BJ (cell line): ENCODE results near the gene AFF3. TPM values are rescaled to one million over a fixed set of nuclear protein-coding genes. Genes with fewer than 3 reads are reported as not detected.

Experiments
- CTCF ChIA-PET: fragments of 350-600 bp; formaldehyde crosslinking; extraction: SDS; loops from one replicate; lab custom pipeline; 2021; ENCODE audit warnings: antibody characterized with exemption, inconsistent platforms; lab: Yijun Ruan, JAX
- POLR2A ChIA-PET: fragments of 300-600 bp; sonication (Branson Sonifier 250); formaldehyde crosslinking; extraction: SDS; loops from one replicate; lab custom pipeline; 2021; ENCODE audit warnings: antibody characterized with exemption; lab: Charles Lee
- DNase-seq: peaks from one replicate; pipeline ENCODE4 v3.0.0-alpha.2; 2011; ENCODE audit warnings: low read depth
- H3K27me3 ChIP-seq: 2 replicates; pipeline ENCODE4 v1.6.0; 2011; ENCODE audit warnings: low read length; ENCODE audit not compliant: control insufficient read depth, insufficient read depth
- H3K36me3 ChIP-seq: 2 replicates; pipeline ENCODE4 v1.5.1; 2011; ENCODE audit warnings: low read length; ENCODE audit not compliant: control insufficient read depth, insufficient read depth
- H3K4me3 ChIP-seq: 2 replicates; pipeline ENCODE4 v1.5.1; 2011; ENCODE audit warnings: low read depth, mild to moderate bottlenecking, control low read depth, low read length
- CTCF ChIP-seq: IDR thresholded peaks from 2 replicates; pipeline ENCODE4 v1.5.1; 2011; ENCODE audit warnings: low read depth, mild to moderate bottlenecking, control low read depth, inconsistent platforms, low read length, moderate library complexity; ENCODE audit not compliant: insufficient read depth
- polyA plus RNA-seq: library from polyadenylated mRNA; depleted of rRNA; stranded (reverse); fragments of >200 nt; gene quantifications from 2 replicates; pipeline ENCODE4 v1.2.3, GENCODE V29; 2011

The AFF3 gene
- polyA plus RNA-seq, 1 experiment, result 11.5 TPM

DNA sequence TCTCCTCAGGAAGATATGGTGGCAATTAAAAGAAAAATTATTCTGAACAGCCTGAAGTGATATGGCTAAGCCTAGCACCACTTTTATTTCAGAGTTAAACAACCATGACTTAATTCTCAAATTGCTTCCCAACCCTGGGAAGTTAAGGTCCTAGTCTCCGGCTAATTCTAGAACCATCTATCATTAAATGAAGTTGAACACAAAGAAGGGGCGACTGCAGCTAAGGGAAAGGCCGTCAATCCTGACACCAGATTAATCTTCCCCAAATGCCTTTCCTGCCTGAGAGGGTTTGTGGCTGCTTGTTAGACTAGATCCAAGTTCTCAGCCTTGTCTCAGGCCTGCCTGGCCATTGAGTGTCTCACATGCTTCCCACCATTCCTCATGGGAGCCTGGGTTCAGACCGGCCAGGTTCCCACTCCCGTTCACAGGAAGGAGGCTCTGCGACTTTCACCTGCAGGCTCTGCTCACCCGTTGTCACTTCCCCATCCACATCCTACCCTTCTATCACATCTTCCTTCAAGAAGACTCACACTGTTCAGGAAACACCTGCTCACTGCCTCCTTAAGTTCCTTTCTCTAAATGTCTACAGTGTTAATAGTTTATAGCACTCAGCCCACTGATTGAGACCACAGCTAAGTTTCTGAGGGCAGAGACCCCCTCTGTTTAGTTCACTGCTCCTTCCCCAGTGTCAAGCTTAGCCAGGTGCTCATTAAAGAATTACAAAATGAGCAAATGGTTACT, 369.6 kb downstream of the AFF3 start:
- no peak for TF ChIP-seq CTCF
- Histone ChIP-seq H3K4me3 (no peak overlapping the region), H3K36me3 (no peaks in the 10 kb centered on the region), H3K27me3 (no peaks in the 10 kb centered on the region)
- CTCF ChIA-PET, result interaction anchor here (0.6 kb wide), 1 partner anchor 14 kb away, joined by 7 read pairs; no protein-coding TSS in a partner anchor
- POLR2A ChIA-PET, result no interaction called here
- no peak for DNase-seq

DNA sequence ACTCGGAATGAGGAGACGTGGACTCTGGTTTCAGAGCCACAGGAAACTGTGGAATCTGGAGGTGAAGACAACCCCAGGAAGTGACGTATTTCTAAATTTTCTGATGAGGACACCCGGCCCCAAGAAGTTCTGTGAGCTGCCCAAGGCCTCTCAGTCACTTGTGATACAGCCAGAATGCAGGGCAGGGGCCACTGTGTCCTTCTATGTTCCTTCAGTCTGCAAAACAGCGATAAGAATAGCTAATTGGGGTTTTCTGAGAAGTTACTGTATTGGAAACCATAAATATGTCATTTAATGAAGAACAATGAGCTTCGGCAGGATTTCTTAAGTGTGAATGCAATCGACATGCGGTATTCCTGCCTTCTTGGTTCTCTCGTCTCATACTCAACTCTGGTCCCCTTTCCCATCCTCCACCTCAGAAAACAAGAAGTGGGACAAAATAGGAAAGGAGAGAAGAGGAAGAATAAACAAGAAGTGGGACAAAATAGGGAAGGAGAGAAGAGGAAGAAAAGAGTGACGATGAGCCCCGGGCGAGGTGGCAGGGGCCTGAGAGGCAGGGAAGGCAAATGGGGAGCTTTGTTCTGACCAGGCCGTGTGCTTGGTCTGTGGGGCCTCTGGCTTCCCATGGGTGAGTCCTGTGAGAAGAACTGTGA, 370.6 kb downstream of the AFF3 start:
- TF ChIP-seq CTCF, result no peak
- Histone ChIP-seq H3K4me3 (no peak overlapping the region), H3K27me3 (no peaks in the 10 kb centered on the region), H3K36me3 (no peaks in the 10 kb centered on the region)
- no peak for DNase-seq
- POLR2A ChIA-PET, result no interaction called here
- CTCF ChIA-PET, result no interaction called here

DNA sequence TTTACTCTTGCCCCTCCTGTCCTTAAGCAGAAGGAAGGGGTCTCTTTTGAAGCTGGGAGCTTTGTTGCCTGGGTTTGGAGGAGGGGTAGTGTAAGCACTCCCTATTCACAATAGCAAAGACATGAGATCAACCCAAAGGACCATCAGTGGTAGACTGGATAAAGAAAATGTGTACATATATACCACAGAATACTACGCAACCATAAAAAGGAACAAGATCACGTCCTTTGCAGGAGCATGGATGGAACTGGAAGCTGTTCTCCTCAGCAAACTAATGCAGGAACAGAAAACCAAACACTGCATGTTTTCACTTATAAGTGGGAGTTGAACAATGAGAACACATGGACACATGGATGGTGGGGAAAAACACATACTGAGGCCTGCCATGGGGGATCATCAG, 371.5 kb downstream of the AFF3 start:
- Histone ChIP-seq H3K36me3 (no peaks in the 10 kb centered on the region), H3K4me3 (no peak overlapping the region), H3K27me3 (no peaks in the 10 kb centered on the region; the same call in 1 of the 2 replicates)
- DNase-seq, result no peak
- POLR2A ChIA-PET, result no interaction called here
- CTCF ChIA-PET, result interaction anchor here (0.6 kb wide), 1 partner anchor 45 kb away, joined by 3 read pairs; no protein-coding TSS in a partner anchor
- TF ChIP-seq CTCF, result no peak

- Histone ChIP-seq H3K27me3 (no peaks in the 10 kb centered on the region; the same call in 1 of the 2 replicates), H3K36me3 (no peaks in the 10 kb centered on the region), H3K4me3 (no peak overlapping the region)
- TF ChIP-seq CTCF, result no peak
- no peak for DNase-seq
- POLR2A ChIA-PET, result no interaction called here
- CTCF ChIA-PET, result no interaction called here
Measured at GRCh38 chr2:99765731-99766318, 376.6 kb downstream of the AFF3 start.

- no peaks in the 10 kb centered on the region; the same call in 1 of the 2 replicates for H3K27me3 ChIP-seq
- no peak overlapping the region for H3K4me3 ChIP-seq
- DNase-seq, result no peak
- ChIA-PET POLR2A (interaction anchor here (0.7 kb wide), 1 partner anchor 83 kb away, joined by 3 read pairs; no protein-coding TSS in a partner anchor), CTCF (no interaction called here)
- no peaks in the 10 kb centered on the region for H3K36me3 ChIP-seq
- TF ChIP-seq CTCF, result no peak
Measured at GRCh38 chr2:99763764-99764163, 378.6 kb downstream of the AFF3 start.
